ENCODE data around the gene LCE5A.

LCE5A gene

DNA sequence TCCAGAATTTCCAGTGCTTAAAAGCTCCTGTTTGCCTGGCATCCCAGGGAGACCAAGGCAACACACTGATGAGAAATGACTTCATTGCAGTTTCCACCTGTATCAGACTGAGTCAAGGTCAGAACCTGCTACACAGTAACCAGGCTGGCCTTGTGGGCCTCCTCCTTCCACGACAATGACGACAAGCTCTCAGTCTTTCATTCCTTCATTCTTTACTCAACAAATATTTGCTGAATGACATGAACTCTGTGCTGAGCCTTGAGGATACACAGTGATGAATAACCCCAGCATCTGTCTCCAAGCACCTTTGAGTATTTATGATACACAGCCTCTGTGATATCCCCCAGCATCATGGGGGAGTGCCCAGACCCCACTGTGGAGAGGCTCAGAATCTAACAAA is 8.9 kb upstream of the LCE5A start:
- in situ Hi-C loops (cut with MboI; ENCODE audit: low pct_unique_long_range_greater_than_20kb, low sequenced_read_pairs, unreplicated experiment) = no loop called here
- TF ChIP-seq, protein P1, sequence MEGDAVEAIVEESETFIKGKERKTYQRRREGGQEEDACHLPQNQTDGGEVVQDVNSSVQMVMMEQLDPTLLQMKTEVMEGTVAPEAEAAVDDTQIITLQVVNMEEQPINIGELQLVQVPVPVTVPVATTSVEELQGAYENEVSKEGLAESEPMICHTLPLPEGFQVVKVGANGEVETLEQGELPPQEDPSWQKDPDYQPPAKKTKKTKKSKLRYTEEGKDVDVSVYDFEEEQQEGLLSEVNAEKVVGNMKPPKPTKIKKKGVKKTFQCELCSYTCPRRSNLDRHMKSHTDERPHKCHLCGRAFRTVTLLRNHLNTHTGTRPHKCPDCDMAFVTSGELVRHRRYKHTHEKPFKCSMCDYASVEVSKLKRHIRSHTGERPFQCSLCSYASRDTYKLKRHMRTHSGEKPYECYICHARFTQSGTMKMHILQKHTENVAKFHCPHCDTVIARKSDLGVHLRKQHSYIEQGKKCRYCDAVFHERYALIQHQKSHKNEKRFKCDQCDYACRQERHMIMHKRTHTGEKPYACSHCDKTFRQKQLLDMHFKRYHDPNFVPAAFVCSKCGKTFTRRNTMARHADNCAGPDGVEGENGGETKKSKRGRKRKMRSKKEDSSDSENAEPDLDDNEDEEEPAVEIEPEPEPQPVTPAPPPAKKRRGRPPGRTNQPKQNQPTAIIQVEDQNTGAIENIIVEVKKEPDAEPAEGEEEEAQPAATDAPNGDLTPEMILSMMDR (IDR thresholded peaks at IDR 0.05; ENCODE audit: extremely low read depth, insufficient read depth, missing control alignments) = no peak
- DNase-seq (ENCODE audit: low spot score) = no peak

DNA sequence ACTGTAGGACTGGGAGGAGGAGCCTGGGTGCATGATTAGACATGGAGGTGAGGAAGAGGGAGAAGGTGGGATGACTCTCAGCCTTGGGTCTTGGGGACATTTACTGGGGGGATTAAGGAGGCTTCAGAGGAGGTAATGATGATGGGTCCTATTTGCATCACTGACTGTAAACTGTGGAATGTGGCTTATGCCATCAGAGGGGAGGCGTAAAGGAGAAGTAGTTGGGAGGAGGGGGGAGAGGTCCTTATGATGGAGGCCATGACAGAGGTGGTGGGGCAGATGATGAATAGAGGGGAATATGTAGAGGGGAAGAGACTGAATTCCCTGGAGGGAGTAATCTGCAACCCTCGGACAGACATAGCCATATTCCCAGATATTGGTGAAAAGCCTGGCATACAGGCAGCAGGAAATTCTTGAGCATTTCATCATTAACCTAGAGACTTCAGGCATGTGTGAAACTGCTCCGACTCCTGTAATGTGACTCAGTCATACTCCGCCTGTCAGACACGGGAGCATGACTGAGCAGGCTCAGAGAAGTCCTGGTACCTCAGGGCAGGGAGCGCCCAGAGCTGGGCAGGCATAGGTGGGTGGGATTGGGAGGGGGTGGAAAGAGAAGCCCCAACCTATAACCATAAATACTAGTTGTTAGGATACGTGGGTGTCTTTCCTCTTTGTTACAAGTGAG is 8.0 kb upstream of the LCE5A start:
- TF ChIP-seq, protein P1 (IDR thresholded peaks at IDR 0.05; ENCODE audit: extremely low read depth, insufficient read depth, missing control alignments) = no peak
- in situ Hi-C loops (cut with MboI; ENCODE audit: low pct_unique_long_range_greater_than_20kb, low sequenced_read_pairs, unreplicated experiment) = no loop called here
- no peak for DNase-seq (ENCODE audit: low spot score)

DNA sequence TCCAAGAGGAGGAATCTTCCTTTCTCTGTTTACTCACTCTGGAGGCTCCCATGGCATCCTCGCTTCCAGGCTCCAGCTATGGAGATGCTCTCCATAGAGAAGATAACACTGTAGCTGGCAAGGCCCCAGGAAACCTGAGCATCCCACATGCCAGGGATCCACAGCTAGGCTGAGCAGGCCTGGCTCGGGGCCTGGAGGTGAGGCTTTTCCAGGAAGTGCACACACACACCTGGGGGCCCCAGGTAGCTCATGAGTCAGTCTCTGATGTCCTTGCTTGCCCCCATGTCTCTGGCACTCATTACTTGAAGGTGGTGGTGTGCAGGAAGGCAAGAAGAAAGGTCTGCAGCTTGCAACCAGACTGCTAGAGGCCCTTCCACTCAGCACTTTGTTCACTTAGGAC is 5.5 kb upstream of the LCE5A start:
- in situ Hi-C loops (cut with MboI; ENCODE audit: low pct_unique_long_range_greater_than_20kb, low sequenced_read_pairs, unreplicated experiment) = no loop called here
- no peak for DNase-seq (ENCODE audit: low spot score)
- TF ChIP-seq, protein P1 (IDR thresholded peaks at IDR 0.05; ENCODE audit: extremely low read depth, insufficient read depth, missing control alignments) = no peak

DNA sequence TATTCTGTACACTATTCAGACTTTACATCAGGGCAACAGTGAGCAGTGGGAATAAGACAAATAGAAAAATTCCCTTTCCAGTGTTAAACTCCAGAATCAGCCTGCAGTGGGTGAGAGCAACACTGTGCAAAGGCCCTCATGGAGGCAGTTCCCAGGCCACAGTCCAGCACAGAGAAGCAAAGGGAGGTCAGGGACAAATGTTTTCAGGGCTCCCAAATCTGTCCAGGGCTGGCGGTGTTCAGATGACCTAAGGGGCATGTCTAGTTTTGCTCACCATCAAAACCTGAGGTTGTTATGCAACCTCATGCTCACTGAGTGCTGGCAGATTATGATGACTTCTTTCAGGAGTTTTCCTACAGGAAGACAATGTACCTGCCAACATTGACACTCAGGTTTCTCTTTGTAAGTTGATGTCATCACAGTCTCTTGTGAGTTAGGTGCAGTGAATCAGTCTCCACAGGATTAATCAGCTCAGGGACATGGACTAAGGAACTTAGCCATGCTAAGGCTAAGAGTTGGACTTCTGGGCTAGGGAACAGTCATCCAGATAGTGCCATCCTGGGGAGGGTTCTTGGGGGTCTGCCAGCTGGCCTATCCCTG is 3.6 kb upstream of the LCE5A start:
- TF ChIP-seq, protein P1 (IDR thresholded peaks at IDR 0.05; ENCODE audit: extremely low read depth, insufficient read depth, missing control alignments) = no peak
- in situ Hi-C loops (cut with MboI; ENCODE audit: low pct_unique_long_range_greater_than_20kb, low sequenced_read_pairs, unreplicated experiment) = no loop called here
- no peak for DNase-seq (ENCODE audit: low spot score)

DNA sequence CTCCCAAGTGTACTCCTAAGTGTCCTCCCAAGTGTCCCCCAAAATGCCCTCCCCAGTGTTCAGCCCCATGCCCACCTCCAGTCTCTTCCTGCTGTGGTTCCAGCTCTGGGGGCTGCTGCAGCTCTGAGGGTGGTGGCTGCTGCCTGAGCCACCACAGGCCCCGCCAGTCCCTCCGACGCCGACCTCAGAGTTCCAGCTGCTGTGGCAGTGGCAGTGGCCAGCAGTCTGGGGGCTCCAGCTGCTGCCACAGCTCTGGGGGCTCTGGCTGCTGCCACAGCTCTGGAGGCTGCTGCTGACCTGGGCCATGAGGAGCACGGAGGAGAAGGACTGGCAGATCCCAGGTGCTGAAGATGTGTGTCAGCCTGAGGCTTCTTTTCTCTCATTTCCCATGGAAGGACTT is 993 bp downstream of the LCE5A start:
- TF ChIP-seq, protein P1 (IDR thresholded peaks at IDR 0.05; ENCODE audit: extremely low read depth, insufficient read depth, missing control alignments) = no peak
- in situ Hi-C loops (cut with MboI; ENCODE audit: low pct_unique_long_range_greater_than_20kb, low sequenced_read_pairs, unreplicated experiment) = no loop called here
- no peak for DNase-seq (ENCODE audit: low spot score)

DNA sequence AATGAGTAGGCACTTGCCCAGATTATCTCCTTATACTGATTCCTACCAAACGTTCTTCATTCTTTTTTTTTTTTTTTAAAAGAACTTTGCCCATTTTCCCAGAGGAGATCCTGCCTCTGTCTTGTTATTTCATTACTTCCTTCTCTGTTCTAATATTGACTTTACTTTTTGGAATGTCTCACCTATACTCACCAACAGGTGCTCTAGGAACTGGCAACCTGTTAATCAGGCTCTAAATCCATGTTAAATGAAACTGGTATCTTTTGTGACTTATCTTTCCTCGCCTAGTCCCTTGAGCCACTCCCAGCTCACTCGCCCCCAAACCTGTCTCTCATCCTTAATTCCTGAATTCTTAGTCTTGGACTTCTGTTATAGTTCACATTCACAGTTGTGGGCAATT is 2.5 kb downstream of the LCE5A start:
- no peak for DNase-seq (ENCODE audit: low spot score)
- TF ChIP-seq, protein P1 (IDR thresholded peaks at IDR 0.05; ENCODE audit: extremely low read depth, insufficient read depth, missing control alignments) = no peak
- in situ Hi-C loops (cut with MboI; ENCODE audit: low pct_unique_long_range_greater_than_20kb, low sequenced_read_pairs, unreplicated experiment) = no loop called here
